Raji (cell line): ENCODE results near the gene DMXL1.

ENCODE experiments used
- POLR2A ChIP-seq: IDR thresholded peaks from 2 replicates; pipeline ENCODE4 v1.6.1; 2011; ENCODE audit warnings: low read depth, low read length, control low read depth; ENCODE audit not compliant: insufficient read depth

The DMXL1 gene

GRCh38 chr5:119079318-119079921 is 8.5 kb downstream of the DMXL1 start:
- no peak for TF ChIP-seq POLR2A

- no peak for TF ChIP-seq POLR2A
These were observed 10.0 kb downstream of the DMXL1 start for GRCh38 chr5:119080936-119081335.

GRCh38 chr5:119082691-119083090 is 11.8 kb downstream of the DMXL1 start:
- no peak for TF ChIP-seq POLR2A

- no peak for TF ChIP-seq POLR2A
These were observed 12.8 kb downstream of the DMXL1 start for GRCh38 chr5:119083679-119084078.

GRCh38 chr5:119088438-119088837 is 17.6 kb downstream of the DMXL1 start:
- no peak for TF ChIP-seq POLR2A

GRCh38 chr5:119095611-119096010 is 24.7 kb downstream of the DMXL1 start:
- TF ChIP-seq POLR2A = no peak

- TF ChIP-seq POLR2A = no peak
These were observed 35.1 kb downstream of the DMXL1 start for GRCh38 chr5:119105971-119106370.

- TF ChIP-seq POLR2A = no peak
These were observed 41.3 kb downstream of the DMXL1 start for GRCh38 chr5:119112151-119112550.

- no peak for TF ChIP-seq POLR2A
These were observed 46.4 kb downstream of the DMXL1 start for GRCh38 chr5:119117237-119117636.

GRCh38 chr5:119118000-119118399 is 47.1 kb downstream of the DMXL1 start:
- TF ChIP-seq POLR2A = no peak

- TF ChIP-seq POLR2A = no peak
These were observed 50.0 kb downstream of the DMXL1 start for GRCh38 chr5:119120893-119121292.

GRCh38 chr5:119123280-119123679 is 52.4 kb downstream of the DMXL1 start:
- no peak for TF ChIP-seq POLR2A

GRCh38 chr5:119129770-119130169 is 58.9 kb downstream of the DMXL1 start:
- TF ChIP-seq POLR2A = no peak

- TF ChIP-seq POLR2A = no peak
These were observed 60.8 kb downstream of the DMXL1 start for GRCh38 chr5:119131530-119132304.

GRCh38 chr5:119136666-119137318 is 65.9 kb downstream of the DMXL1 start:
- no peak for TF ChIP-seq POLR2A

GRCh38 chr5:119153629-119154028 is 82.7 kb downstream of the DMXL1 start:
- TF ChIP-seq POLR2A = no peak
